ENCODE measurements around the gene COG5. TPM values are rescaled to one million over a fixed set of nuclear protein-coding genes. Genes with fewer than 3 reads are reported as not detected.
A peak's percentile ranks its signal among the peaks of the same experiment; 100 is the strongest.

Gene COG5
- total RNA-seq, 2 experiments from 2014 or later: 40.9 to 60.2 TPM

DNA sequence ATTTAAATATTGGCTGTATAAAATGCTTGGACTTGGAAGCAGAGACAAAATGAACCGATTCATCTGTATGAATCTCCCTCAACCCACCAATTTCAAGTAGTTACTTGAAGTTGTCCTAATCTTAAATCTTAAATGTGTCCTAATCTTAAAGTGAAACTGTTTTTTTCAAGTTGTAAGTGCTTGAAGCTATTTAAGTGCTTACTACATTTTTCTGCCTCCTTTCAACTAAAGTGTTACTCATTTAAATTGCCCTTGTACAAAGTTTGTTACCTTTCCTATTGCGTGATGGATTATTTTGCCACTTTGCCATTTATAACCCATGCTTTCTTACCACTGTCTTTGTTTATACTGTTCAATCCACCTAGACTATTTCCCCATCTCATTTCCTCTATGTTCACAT lies 19.2 kb upstream of the COG5 start:
- BruUV-seq (replicated peaks): no TSS peak
- Histone ChIP-seq H3K79me2 (ENCODE audit: insufficient read depth, low read depth, low read length) (peaks cover 13% of the 10 kb centered on the region), H3K36me3 (ENCODE audit: insufficient read depth, low read length) (peaks cover 32% of the 10 kb centered on the region), H3K4me1 (ENCODE audit: insufficient read depth, low read length, poor library complexity, severe bottlenecking) (peaks cover 18% of the 10 kb centered on the region), H4K20me1 (ENCODE audit: insufficient read depth, low read length) (no peaks in the 10 kb centered on the region), H3K4me3 (ENCODE audit: low read depth, low read length, poor library complexity, severe bottlenecking) (no peak overlapping the region), H3K9me3 (ENCODE audit: low read length) (no peaks in the 10 kb centered on the region), H3K27ac (ENCODE audit: low read depth, low read length, poor library complexity, severe bottlenecking) (no peak overlapping the region), H3K9me2 (ENCODE audit: insufficient read depth, low read length) (no peaks in the 10 kb centered on the region), H3K4me2 (ENCODE audit: low read length) (no peak overlapping the region), H2AFZ (ENCODE audit: low read length) (no peak overlapping the region)
- ChIA-PET POLR2A (interaction anchor here (0.6 to 2.0 kb wide), 8 partner anchors 9 to 169 kb away, joined by 3 to 6 read pairs (median 3); no protein-coding TSS in a partner anchor), CTCF (ENCODE audit: unreplicated experiment) (no interaction called here)
- intact Hi-C loops (cut with micrococcal nuclease; ENCODE audit: unreplicated experiment): loop anchor here (5.0 to 10.0 kb wide), 2 partner anchors 144 to 292 kb away; no protein-coding TSS in a partner anchor
- no peak for DNase-seq (ENCODE audit: low spot score)
- TF ChIP-seq EZH2phosphoT487 (IDR thresholded peaks at IDR 0.05; ENCODE audit: borderline replicate concordance, low read depth, low read length): no peak
- TF ChIP-seq, protein P1, sequence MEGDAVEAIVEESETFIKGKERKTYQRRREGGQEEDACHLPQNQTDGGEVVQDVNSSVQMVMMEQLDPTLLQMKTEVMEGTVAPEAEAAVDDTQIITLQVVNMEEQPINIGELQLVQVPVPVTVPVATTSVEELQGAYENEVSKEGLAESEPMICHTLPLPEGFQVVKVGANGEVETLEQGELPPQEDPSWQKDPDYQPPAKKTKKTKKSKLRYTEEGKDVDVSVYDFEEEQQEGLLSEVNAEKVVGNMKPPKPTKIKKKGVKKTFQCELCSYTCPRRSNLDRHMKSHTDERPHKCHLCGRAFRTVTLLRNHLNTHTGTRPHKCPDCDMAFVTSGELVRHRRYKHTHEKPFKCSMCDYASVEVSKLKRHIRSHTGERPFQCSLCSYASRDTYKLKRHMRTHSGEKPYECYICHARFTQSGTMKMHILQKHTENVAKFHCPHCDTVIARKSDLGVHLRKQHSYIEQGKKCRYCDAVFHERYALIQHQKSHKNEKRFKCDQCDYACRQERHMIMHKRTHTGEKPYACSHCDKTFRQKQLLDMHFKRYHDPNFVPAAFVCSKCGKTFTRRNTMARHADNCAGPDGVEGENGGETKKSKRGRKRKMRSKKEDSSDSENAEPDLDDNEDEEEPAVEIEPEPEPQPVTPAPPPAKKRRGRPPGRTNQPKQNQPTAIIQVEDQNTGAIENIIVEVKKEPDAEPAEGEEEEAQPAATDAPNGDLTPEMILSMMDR (conservative IDR thresholded peaks at IDR 0.05; ENCODE audit: low read length): no peak

DNA sequence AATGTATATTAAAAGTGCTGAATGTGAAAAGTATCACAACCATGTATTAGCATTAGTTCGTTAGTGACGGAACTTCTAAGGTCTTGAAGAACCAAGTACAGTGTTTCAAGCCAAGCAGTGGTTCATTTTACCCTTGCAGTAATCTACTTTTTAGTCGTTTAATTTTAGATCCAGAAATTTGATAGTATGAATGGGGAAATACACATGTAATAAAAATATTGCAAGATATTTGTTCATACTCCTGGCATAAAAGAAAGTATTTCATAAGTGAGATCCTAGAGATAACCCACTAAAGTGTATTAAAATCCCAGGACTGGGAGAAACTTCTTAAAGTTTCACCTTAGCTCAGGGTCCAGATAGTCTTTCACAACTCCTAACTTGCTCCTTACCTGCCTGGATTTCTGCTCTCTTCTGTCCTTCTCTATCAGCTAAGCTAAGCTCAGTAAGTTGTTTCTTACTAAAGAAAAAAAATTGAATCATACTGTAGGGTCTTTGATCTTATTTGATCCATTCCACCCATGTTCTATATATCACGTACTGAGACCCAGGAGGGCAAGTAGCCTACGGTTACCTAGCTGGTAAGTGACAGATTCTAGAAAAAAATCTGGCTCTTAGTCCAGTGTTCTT lies 17.8 kb upstream of the COG5 start:
- TF ChIP-seq EZH2phosphoT487 (IDR thresholded peaks at IDR 0.05; ENCODE audit: borderline replicate concordance, low read depth, low read length): no peak
- TF ChIP-seq, protein P1 (conservative IDR thresholded peaks at IDR 0.05; ENCODE audit: low read length): no peak
- no peak for DNase-seq (ENCODE audit: low spot score)
- H3K36me3 ChIP-seq (ENCODE audit: insufficient read depth, low read length): peaks cover 36% of the 10 kb centered on the region
- H3K4me3 ChIP-seq (ENCODE audit: low read depth, low read length, poor library complexity, severe bottlenecking): peak overlapping the region; percentile 85
- peaks cover 13% of the 10 kb centered on the region for H3K79me2 ChIP-seq (ENCODE audit: insufficient read depth, low read depth, low read length)
- no peaks in the 10 kb centered on the region for H3K9me3 ChIP-seq (ENCODE audit: low read length)
- peak overlapping the region; percentile 92 for H3K4me2 ChIP-seq (ENCODE audit: low read length)
- no TSS peak for BruUV-seq (replicated peaks)
- H2AFZ ChIP-seq (ENCODE audit: low read length): no peak overlapping the region; the same call in 1 of the 2 replicates
- H4K20me1 ChIP-seq (ENCODE audit: insufficient read depth, low read length): no peaks in the 10 kb centered on the region
- H3K4me1 ChIP-seq (ENCODE audit: insufficient read depth, low read length, poor library complexity, severe bottlenecking): peaks cover 18% of the 10 kb centered on the region
- no peaks in the 10 kb centered on the region for H3K9me2 ChIP-seq (ENCODE audit: insufficient read depth, low read length)
- H3K27ac ChIP-seq (ENCODE audit: low read depth, low read length, poor library complexity, severe bottlenecking): no peak overlapping the region
- intact Hi-C loops (cut with micrococcal nuclease; ENCODE audit: unreplicated experiment): loop anchor here (5.0 to 10.0 kb wide), 2 partner anchors 146 to 293 kb away; no protein-coding TSS in a partner anchor
- ChIA-PET CTCF (ENCODE audit: unreplicated experiment) (no interaction called here), POLR2A (interaction anchor here (1.1 to 2.0 kb wide), 3 partner anchors 9 to 24 kb away, joined by 3 to 6 read pairs (median 3); no protein-coding TSS in a partner anchor)

Measured in OCI-LY7 (cell line).